ENCODE data around the gene BTRC.

Gene BTRC

GRCh38 chr10:101511938-101512337, 158.0 kb downstream of the BTRC start:
- no peak overlapping the region for H3K23ac ChIP-seq (ENCODE audit: low read length)
- no peak overlapping the region for H4K8ac ChIP-seq (ENCODE audit: low read depth, low read length)
- no peak overlapping the region for H3K9ac ChIP-seq (ENCODE audit: low read length)
- H4K12ac ChIP-seq (ENCODE audit: low read depth, low read length), result no peak overlapping the region
- no peak overlapping the region for H3K4ac ChIP-seq (ENCODE audit: low read depth, low read length)
- no peak overlapping the region for H2BK12ac ChIP-seq (ENCODE audit: low read length)
- no peaks in the 10 kb centered on the region for H3K79me1 ChIP-seq (ENCODE audit: low read length)
- H2AK5ac ChIP-seq (ENCODE audit: low read length), result no peak overlapping the region
- no peak overlapping the region for H2BK5ac ChIP-seq (ENCODE audit: low read depth, low read length, poor library complexity)
- no peak overlapping the region for H3K4me2 ChIP-seq (ENCODE audit: low read length)
- H3K79me2 ChIP-seq (ENCODE audit: control insufficient read depth, insufficient read depth, low read length, poor library complexity), result no peaks in the 10 kb centered on the region
- no peak overlapping the region for H2AFZ ChIP-seq (ENCODE audit: insufficient read depth, low read length, poor library complexity)
- H3K4me3 ChIP-seq (ENCODE audit: low read depth, low read length), result no peak overlapping the region
- no peak overlapping the region for H3K18ac ChIP-seq (ENCODE audit: low read length)
- no peak for DNase-seq
- H3K27ac ChIP-seq (ENCODE audit: low read depth, low read length), result no peak overlapping the region
- no peaks in the 10 kb centered on the region for H3K27me3 ChIP-seq (ENCODE audit: insufficient read depth, low read length)
- H2BK120ac ChIP-seq (ENCODE audit: insufficient read depth, low read length, poor library complexity), result no peak overlapping the region
- no peak overlapping the region for H4K91ac ChIP-seq (ENCODE audit: low read depth, low read length)
- no peaks in the 10 kb centered on the region for H3K9me3 ChIP-seq (ENCODE audit: insufficient read depth, low read depth, low read length)
- H3K14ac ChIP-seq (ENCODE audit: low read length), result no peak overlapping the region
- no peaks in the 10 kb centered on the region for H3K4me1 ChIP-seq (ENCODE audit: control insufficient read depth in 1 of 2, insufficient read depth in 2 of 2, low read length in 2 of 2)
- H3K36me3 ChIP-seq (ENCODE audit: control insufficient read depth in 1 of 2, insufficient read depth in 2 of 2, low read length in 2 of 2), result no peaks in the 10 kb centered on the region

GRCh38 chr10:101512738-101513137, 158.8 kb downstream of the BTRC start:
- Histone ChIP-seq H3K9me3 (ENCODE audit: insufficient read depth, low read depth, low read length) (no peaks in the 10 kb centered on the region), H3K79me2 (ENCODE audit: control insufficient read depth, insufficient read depth, low read length, poor library complexity) (no peaks in the 10 kb centered on the region), H4K91ac (ENCODE audit: low read depth, low read length) (no peak overlapping the region), H2BK12ac (ENCODE audit: low read length) (no peak overlapping the region), H3K18ac (ENCODE audit: low read length) (no peak overlapping the region), H3K4me3 (ENCODE audit: low read depth, low read length) (no peak overlapping the region), H3K27ac (ENCODE audit: low read depth, low read length) (no peak overlapping the region), H3K4me1 (ENCODE audit: control insufficient read depth in 1 of 2, insufficient read depth in 2 of 2, low read length in 2 of 2) (no peaks in the 10 kb centered on the region), H2AFZ (ENCODE audit: insufficient read depth, low read length, poor library complexity) (no peak overlapping the region), H3K79me1 (ENCODE audit: low read length) (no peaks in the 10 kb centered on the region), H3K36me3 (ENCODE audit: control insufficient read depth in 1 of 2, insufficient read depth in 2 of 2, low read length in 2 of 2) (no peaks in the 10 kb centered on the region), H3K14ac (ENCODE audit: low read length) (no peak overlapping the region), H2BK5ac (ENCODE audit: low read depth, low read length, poor library complexity) (no peak overlapping the region), H4K12ac (ENCODE audit: low read depth, low read length) (no peak overlapping the region), H3K4me2 (ENCODE audit: low read length) (no peak overlapping the region), H3K9ac (ENCODE audit: low read length) (no peak overlapping the region), H3K27me3 (ENCODE audit: insufficient read depth, low read length) (no peaks in the 10 kb centered on the region), H3K23ac (ENCODE audit: low read length) (no peak overlapping the region), H2AK5ac (ENCODE audit: low read length) (no peak overlapping the region), H3K4ac (ENCODE audit: low read depth, low read length) (no peak overlapping the region), H4K8ac (ENCODE audit: low read depth, low read length) (no peak overlapping the region), H2BK120ac (ENCODE audit: insufficient read depth, low read length, poor library complexity) (no peak overlapping the region)
- no peak for DNase-seq

- H3K9ac ChIP-seq (ENCODE audit: low read length), result no peak overlapping the region
- no CpG with 5 or more reads among the region's 2 CpGs for WGBS (ENCODE audit: extremely low coverage, insufficient coverage, insufficient read length)
- H2AFZ ChIP-seq (ENCODE audit: insufficient read depth, low read length, poor library complexity), result no peak overlapping the region
- H3K4ac ChIP-seq (ENCODE audit: low read depth, low read length), result no peak overlapping the region
- H2BK12ac ChIP-seq (ENCODE audit: low read length), result no peak overlapping the region
- H3K4me2 ChIP-seq (ENCODE audit: low read length), result no peak overlapping the region
- no peak overlapping the region for H3K14ac ChIP-seq (ENCODE audit: low read length)
- no peak overlapping the region for H2AK5ac ChIP-seq (ENCODE audit: low read length)
- H3K27me3 ChIP-seq (ENCODE audit: insufficient read depth, low read length), result no peaks in the 10 kb centered on the region
- no peak overlapping the region for H3K23ac ChIP-seq (ENCODE audit: low read length)
- H4K12ac ChIP-seq (ENCODE audit: low read depth, low read length), result no peak overlapping the region
- DNase-seq, result no peak
- no peaks in the 10 kb centered on the region for H3K79me2 ChIP-seq (ENCODE audit: control insufficient read depth, insufficient read depth, low read length, poor library complexity)
- H3K18ac ChIP-seq (ENCODE audit: low read length), result no peak overlapping the region
- no peak overlapping the region for H3K27ac ChIP-seq (ENCODE audit: low read depth, low read length)
- H2BK120ac ChIP-seq (ENCODE audit: insufficient read depth, low read length, poor library complexity), result no peak overlapping the region
- H4K8ac ChIP-seq (ENCODE audit: low read depth, low read length), result no peak overlapping the region
- no peak overlapping the region for H3K4me3 ChIP-seq (ENCODE audit: low read depth, low read length)
- no peaks in the 10 kb centered on the region for H3K36me3 ChIP-seq (ENCODE audit: control insufficient read depth in 1 of 2, insufficient read depth in 2 of 2, low read length in 2 of 2)
- H3K9me3 ChIP-seq (ENCODE audit: insufficient read depth, low read depth, low read length), result no peaks in the 10 kb centered on the region
- H3K4me1 ChIP-seq (ENCODE audit: control insufficient read depth in 1 of 2, insufficient read depth in 2 of 2, low read length in 2 of 2), result no peaks in the 10 kb centered on the region
- no peaks in the 10 kb centered on the region for H3K79me1 ChIP-seq (ENCODE audit: low read length)
- no peak overlapping the region for H4K91ac ChIP-seq (ENCODE audit: low read depth, low read length)
- H2BK5ac ChIP-seq (ENCODE audit: low read depth, low read length, poor library complexity), result no peak overlapping the region
Measured at GRCh38 chr10:101513733-101514132, 159.8 kb downstream of the BTRC start.

- Histone ChIP-seq H3K18ac (ENCODE audit: low read length) (no peak overlapping the region), H2AK5ac (ENCODE audit: low read length) (no peak overlapping the region), H3K4me2 (ENCODE audit: low read length) (no peak overlapping the region), H3K36me3 (ENCODE audit: control insufficient read depth in 1 of 2, insufficient read depth in 2 of 2, low read length in 2 of 2) (peaks cover 0 to 2% of the 10 kb centered on the region in 2 experiments), H3K14ac (ENCODE audit: low read length) (no peak overlapping the region), H2AFZ (ENCODE audit: insufficient read depth, low read length, poor library complexity) (no peak overlapping the region), H3K4me3 (ENCODE audit: low read depth, low read length) (no peak overlapping the region), H3K9ac (ENCODE audit: low read length) (no peak overlapping the region), H3K23ac (ENCODE audit: low read length) (no peak overlapping the region), H3K4ac (ENCODE audit: low read depth, low read length) (no peak overlapping the region), H2BK5ac (ENCODE audit: low read depth, low read length, poor library complexity) (no peak overlapping the region), H3K9me3 (ENCODE audit: insufficient read depth, low read depth, low read length) (no peaks in the 10 kb centered on the region), H3K79me1 (ENCODE audit: low read length) (no peaks in the 10 kb centered on the region), H4K12ac (ENCODE audit: low read depth, low read length) (no peak overlapping the region), H4K8ac (ENCODE audit: low read depth, low read length) (no peak overlapping the region), H3K79me2 (ENCODE audit: control insufficient read depth, insufficient read depth, low read length, poor library complexity) (no peaks in the 10 kb centered on the region), H4K91ac (ENCODE audit: low read depth, low read length) (no peak overlapping the region), H3K4me1 (ENCODE audit: control insufficient read depth in 1 of 2, insufficient read depth in 2 of 2, low read length in 2 of 2) (no peaks in the 10 kb centered on the region), H2BK120ac (ENCODE audit: insufficient read depth, low read length, poor library complexity) (no peak overlapping the region), H3K27ac (ENCODE audit: low read depth, low read length) (no peak overlapping the region), H3K27me3 (ENCODE audit: insufficient read depth, low read length) (no peaks in the 10 kb centered on the region), H2BK12ac (ENCODE audit: low read length) (no peak overlapping the region)
- no CpG with 5 or more reads among the region's 6 CpGs for WGBS (ENCODE audit: extremely low coverage, insufficient coverage, insufficient read length)
- no peak for DNase-seq
Measured at GRCh38 chr10:101525848-101526247, 171.9 kb downstream of the BTRC start.

GRCh38 chr10:101529207-101529606, 175.2 kb downstream of the BTRC start:
- Histone ChIP-seq H4K91ac (ENCODE audit: low read depth, low read length) (no peak overlapping the region), H3K79me2 (ENCODE audit: control insufficient read depth, insufficient read depth, low read length, poor library complexity) (no peaks in the 10 kb centered on the region), H2AFZ (ENCODE audit: insufficient read depth, low read length, poor library complexity) (no peak overlapping the region), H4K8ac (ENCODE audit: low read depth, low read length) (no peak overlapping the region), H3K4me2 (ENCODE audit: low read length) (no peak overlapping the region), H3K36me3 (ENCODE audit: control insufficient read depth in 1 of 2, insufficient read depth in 2 of 2, low read length in 2 of 2) (peaks cover 0 to 2% of the 10 kb centered on the region in 2 experiments), H3K9ac (ENCODE audit: low read length) (no peak overlapping the region), H3K23ac (ENCODE audit: low read length) (no peak overlapping the region), H3K4me3 (ENCODE audit: low read depth, low read length) (no peak overlapping the region), H3K9me3 (ENCODE audit: insufficient read depth, low read depth, low read length) (no peaks in the 10 kb centered on the region), H2BK12ac (ENCODE audit: low read length) (no peak overlapping the region), H3K14ac (ENCODE audit: low read length) (no peak overlapping the region), H3K4me1 (ENCODE audit: control insufficient read depth in 1 of 2, insufficient read depth in 2 of 2, low read length in 2 of 2) (no peaks in the 10 kb centered on the region), H3K4ac (ENCODE audit: low read depth, low read length) (no peak overlapping the region), H2BK120ac (ENCODE audit: insufficient read depth, low read length, poor library complexity) (no peak overlapping the region), H3K18ac (ENCODE audit: low read length) (no peak overlapping the region), H3K27me3 (ENCODE audit: insufficient read depth, low read length) (no peaks in the 10 kb centered on the region), H3K27ac (ENCODE audit: low read depth, low read length) (no peak overlapping the region), H3K79me1 (ENCODE audit: low read length) (no peaks in the 10 kb centered on the region), H4K12ac (ENCODE audit: low read depth, low read length) (no peak overlapping the region), H2BK5ac (ENCODE audit: low read depth, low read length, poor library complexity) (no peak overlapping the region), H2AK5ac (ENCODE audit: low read length) (no peak overlapping the region)
- peak in 1 of 2 donors; percentile 18 for DNase-seq
- no CpG with 5 or more reads among the region's 1 CpG for WGBS (ENCODE audit: extremely low coverage, insufficient coverage, insufficient read length)

All from trophoblast cell (in vitro differentiated cells and primary cell).